A673 (cell line): Measurements from ENCODE around the gene PJA2. TPM values are rescaled to one million over a fixed set of nuclear protein-coding genes. Genes with fewer than 3 reads are reported as not detected.

ENCODE experiments used
- BruUV-seq: library from RNA; stranded (reverse); fragments of 400-500 nt; replicated peaks from 2 replicates; lab custom pipeline; 2021; lab: Mats Ljungman, UMichigan
- CTCF ChIA-PET: fragments of 300-600 bp; sonication (Branson Sonifier 250); formaldehyde crosslinking; loops from one replicate; lab custom pipeline; 2022; ENCODE audit warnings: antibody characterized with exemption; lab: Charles Lee
- POLR2A ChIA-PET: fragments of 300-600 bp; sonication (Branson Sonifier 250); formaldehyde crosslinking; loops from one replicate; lab custom pipeline; 2022; ENCODE audit warnings: antibody characterized with exemption; ENCODE audit not compliant: low non-redundant PET; lab: Charles Lee
- DNase-seq: peaks from one replicate; pipeline ENCODE4 v3.0.0-alpha.2; 2015; ENCODE audit warnings: low spot score
- H3K27ac ChIP-seq: fragments of 200-600 bp; sonication (generic); 2 replicates; pipeline ENCODE4 v1.5.1; 2016; ENCODE audit warnings: mixed run types, low read depth, mild to moderate bottlenecking, mixed read lengths, antibody characterized with exemption, low read length; ENCODE audit not compliant: poor library complexity, severe bottlenecking
- H3K27me3 ChIP-seq: fragments of 200-600 bp; sonication (generic); replicated peaks from 2 replicates; pipeline ENCODE4 v1.6.1; 2017; ENCODE audit warnings: mixed run types, low read depth, mild to moderate bottlenecking, mixed read lengths, antibody characterized with exemption, low read length; ENCODE audit not compliant: insufficient read depth, poor library complexity
- H3K36me3 ChIP-seq: fragments of 200-600 bp; sonication (generic); 2 replicates; pipeline ENCODE4 v1.6.1; 2016; ENCODE audit warnings: mixed run types, mild to moderate bottlenecking, mixed read lengths, antibody characterized with exemption, low read length; ENCODE audit not compliant: insufficient read depth, poor library complexity, severe bottlenecking
- H3K4me1 ChIP-seq: fragments of 200-600 bp; sonication (generic); 2 replicates; pipeline ENCODE4 v1.6.1; 2017; ENCODE audit warnings: mixed run types, mild to moderate bottlenecking, mixed read lengths, antibody characterized with exemption, low read length; ENCODE audit not compliant: insufficient read depth, poor library complexity, severe bottlenecking
- H3K4me3 ChIP-seq: fragments of 200-600 bp; sonication (generic); 2 replicates; pipeline ENCODE4 v1.5.1; 2016; ENCODE audit warnings: low read depth, mixed run types, mild to moderate bottlenecking, mixed read lengths, low read length; ENCODE audit not compliant: poor library complexity, severe bottlenecking
- H3K9me3 ChIP-seq: fragments of 200-600 bp; sonication (generic); 2 replicates; pipeline ENCODE4 v1.6.1; 2016; ENCODE audit warnings: mixed run types, low read depth, mild to moderate bottlenecking, mixed read lengths, antibody characterized with exemption, low read length; ENCODE audit not compliant: poor library complexity, severe bottlenecking
- EZH2 ChIP-seq: fragments of 200-600 bp; sonication (generic); IDR thresholded peaks from 2 replicates; pipeline ENCODE4 v1.6.1; 2017; ENCODE audit warnings: borderline replicate concordance, low read depth, mild to moderate bottlenecking, mixed read lengths, antibody characterized with exemption, low read length; ENCODE audit not compliant: poor library complexity, severe bottlenecking
- intact Hi-C: fragments of 100-400 bp; cut with micrococcal nuclease; formaldehyde crosslinking; loops from one replicate; pipeline ENCODE4 v1.10.0; 2022; ENCODE audit not compliant: unreplicated experiment
- total RNA-seq: library from RNA; stranded (reverse); gene quantifications from 2 replicates; pipeline ENCODE4 v1.2.3, GENCODE V29; 2021
- TF ChIP-seq, protein P1 (sequence below): fragments of 300-800, 200-600 bp; sonication (generic); conservative IDR thresholded peaks from 2 replicates; pipeline ENCODE4 v1.5.1; 2017; ENCODE audit warnings: low read depth, mild to moderate bottlenecking, antibody characterized with exemption, low read length, moderate library complexity, mixed read lengths

PJA2 gene
- total RNA-seq, 1 experiment from 2014 or later, result 47.3 TPM

DNA sequence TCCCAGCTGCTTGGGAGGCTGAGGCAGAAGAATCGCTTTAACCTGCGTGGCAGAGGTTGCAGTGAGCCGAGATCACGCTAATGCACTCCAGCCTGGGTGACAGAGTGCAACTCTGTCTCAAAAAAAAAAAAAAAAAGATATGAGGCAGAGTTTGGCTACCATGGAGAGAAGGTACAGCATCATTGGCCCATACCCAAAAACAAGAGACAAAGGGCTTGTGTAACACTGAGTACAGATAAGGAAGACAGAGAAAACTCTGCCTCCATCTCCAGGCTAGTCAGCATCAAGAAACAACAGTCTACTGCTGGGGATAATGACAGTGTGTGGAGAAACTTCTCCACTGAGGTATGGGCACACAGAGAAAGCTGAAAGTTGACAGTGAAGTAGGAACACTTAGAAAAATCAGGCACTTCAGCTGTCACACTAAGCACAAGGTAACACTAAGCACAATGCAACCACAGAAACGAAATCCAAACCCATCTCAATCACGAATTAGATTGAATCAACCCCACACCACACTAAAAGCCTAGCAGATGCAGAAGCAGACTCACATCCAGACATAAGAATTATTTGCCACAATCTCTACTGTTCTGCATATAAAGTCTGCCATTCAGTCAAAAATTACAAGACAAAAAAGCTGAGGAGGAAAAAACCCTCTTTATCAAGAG is 10.5 kb downstream of the PJA2 start:
- POLR2A ChIA-PET, result no interaction called here
- CTCF ChIA-PET, result no interaction called here
- H3K9me3 ChIP-seq, result no peaks in the 10 kb centered on the region
- no peak overlapping the region for H3K27ac ChIP-seq
- H3K4me3 ChIP-seq, result no peak overlapping the region
- TF ChIP-seq, protein P1, sequence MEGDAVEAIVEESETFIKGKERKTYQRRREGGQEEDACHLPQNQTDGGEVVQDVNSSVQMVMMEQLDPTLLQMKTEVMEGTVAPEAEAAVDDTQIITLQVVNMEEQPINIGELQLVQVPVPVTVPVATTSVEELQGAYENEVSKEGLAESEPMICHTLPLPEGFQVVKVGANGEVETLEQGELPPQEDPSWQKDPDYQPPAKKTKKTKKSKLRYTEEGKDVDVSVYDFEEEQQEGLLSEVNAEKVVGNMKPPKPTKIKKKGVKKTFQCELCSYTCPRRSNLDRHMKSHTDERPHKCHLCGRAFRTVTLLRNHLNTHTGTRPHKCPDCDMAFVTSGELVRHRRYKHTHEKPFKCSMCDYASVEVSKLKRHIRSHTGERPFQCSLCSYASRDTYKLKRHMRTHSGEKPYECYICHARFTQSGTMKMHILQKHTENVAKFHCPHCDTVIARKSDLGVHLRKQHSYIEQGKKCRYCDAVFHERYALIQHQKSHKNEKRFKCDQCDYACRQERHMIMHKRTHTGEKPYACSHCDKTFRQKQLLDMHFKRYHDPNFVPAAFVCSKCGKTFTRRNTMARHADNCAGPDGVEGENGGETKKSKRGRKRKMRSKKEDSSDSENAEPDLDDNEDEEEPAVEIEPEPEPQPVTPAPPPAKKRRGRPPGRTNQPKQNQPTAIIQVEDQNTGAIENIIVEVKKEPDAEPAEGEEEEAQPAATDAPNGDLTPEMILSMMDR, result no peak
- no peak for TF ChIP-seq EZH2
- no peaks in the 10 kb centered on the region for H3K36me3 ChIP-seq
- no peaks in the 10 kb centered on the region for H3K4me1 ChIP-seq
- H3K27me3 ChIP-seq, result no peaks in the 10 kb centered on the region
- DNase-seq, result no peak
- no TSS peak for BruUV-seq
- intact Hi-C loops, result no loop called here

DNA sequence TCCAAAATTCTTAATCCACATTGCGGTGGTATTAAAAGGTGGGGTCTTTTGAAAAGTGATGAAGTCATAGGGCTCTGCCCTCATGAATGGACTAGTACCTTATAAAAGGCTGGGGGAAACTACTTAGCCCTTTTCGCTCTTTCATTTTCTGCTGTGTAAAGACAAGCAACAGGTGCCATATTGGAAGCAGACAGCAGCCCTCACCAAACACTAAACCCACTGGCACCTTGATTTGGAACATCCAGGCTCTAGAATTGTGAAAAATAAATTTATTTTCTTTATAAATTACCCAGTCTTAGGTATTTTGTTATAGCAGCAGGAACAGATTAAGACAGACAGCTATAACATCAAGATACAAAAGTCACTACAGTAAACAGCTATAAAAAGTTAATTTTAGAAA is 12.8 kb downstream of the PJA2 start:
- Histone ChIP-seq H3K27ac (no peak overlapping the region), H3K9me3 (no peaks in the 10 kb centered on the region), H3K4me3 (no peak overlapping the region), H3K27me3 (no peaks in the 10 kb centered on the region), H3K4me1 (no peaks in the 10 kb centered on the region), H3K36me3 (no peaks in the 10 kb centered on the region)
- BruUV-seq, result no TSS peak
- TF ChIP-seq EZH2, result no peak
- TF ChIP-seq, protein P1, result no peak
- ChIA-PET POLR2A (no interaction called here), CTCF (no interaction called here)
- DNase-seq, result no peak
- intact Hi-C loops, result no loop called here

DNA sequence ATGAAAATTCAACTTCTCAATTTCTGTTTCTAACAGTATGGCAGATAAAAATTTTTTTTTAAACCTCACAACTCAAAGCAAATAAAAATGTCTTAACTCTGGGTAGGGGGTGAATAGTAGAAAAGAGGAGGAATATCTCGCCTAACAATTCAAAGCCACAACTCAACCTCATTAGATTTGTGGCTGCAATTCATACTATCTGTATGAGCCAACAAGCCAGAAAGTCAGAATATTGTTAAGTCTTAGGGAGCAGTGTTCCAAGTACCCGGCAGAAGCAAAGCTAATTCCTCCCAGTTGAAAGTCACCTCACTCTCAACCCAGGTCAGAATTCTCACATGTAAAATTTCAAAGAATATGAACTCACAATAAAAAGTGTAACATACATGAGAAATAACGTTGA is 15.0 kb downstream of the PJA2 start:
- Histone ChIP-seq H3K4me1 (peaks cover 3% of the 10 kb centered on the region), H3K36me3 (peaks cover 5% of the 10 kb centered on the region), H3K4me3 (no peak overlapping the region), H3K27ac (no peak overlapping the region), H3K27me3 (no peaks in the 10 kb centered on the region), H3K9me3 (no peaks in the 10 kb centered on the region)
- no TSS peak for BruUV-seq
- TF ChIP-seq, protein P1, result no peak
- no peak for TF ChIP-seq EZH2
- intact Hi-C loops, result no loop called here
- ChIA-PET POLR2A (no interaction called here), CTCF (no interaction called here)
- no peak for DNase-seq
